Small intestine (tissue), 7 donors: Measurements from ENCODE around the gene SERPINA12. TPM values are rescaled to one million over a fixed set of nuclear protein-coding genes. Genes with fewer than 3 reads are reported as not detected.

Source experiments
- DNase-seq, 2 donors: peaks; one replicate each; pipeline versions ENCODE4 v3.0.0 to v3.0.0-alpha.2; 2013
- FAIRE-seq: peaks from 2 replicates; lab custom pipeline; 2012; peaks lifted over from hg19 to GRCh38; lab: Jason Lieb, UNC
- H3K27ac ChIP-seq, 3 donors: one replicate each; pipeline ENCODE4 v1.5.1; 2013; ENCODE audit warnings: low read length in 2 of 3, mild to moderate bottlenecking in 2 of 3, control low read depth in 1 of 3, inconsistent platforms in 1 of 3, low read depth in 1 of 3, moderate library complexity in 1 of 3
- H3K27me3 ChIP-seq, 3 donors: one replicate each; pipeline ENCODE4 v1.6.1; 2013; ENCODE audit warnings: low read length in 3 of 3, inconsistent platforms in 1 of 3; ENCODE audit not compliant: control insufficient read depth in 3 of 3, insufficient read depth in 3 of 3
- H3K36me3 ChIP-seq, 3 donors: one replicate each; pipeline ENCODE4 v1.6.1; 2013; ENCODE audit warnings: low read length in 3 of 3, inconsistent platforms in 1 of 3, low read depth in 1 of 3, mild to moderate bottlenecking in 1 of 3, moderate library complexity in 1 of 3; ENCODE audit not compliant: control insufficient read depth in 3 of 3, insufficient read depth in 2 of 3
- H3K4me1 ChIP-seq, 3 donors: one replicate each; pipeline ENCODE4 v1.6.1; 2013; ENCODE audit warnings: low read length in 2 of 3, inconsistent platforms in 1 of 3, low read depth in 1 of 3, mild to moderate bottlenecking in 1 of 3, moderate library complexity in 1 of 3; ENCODE audit not compliant: control insufficient read depth in 3 of 3, insufficient read depth in 2 of 3
- H3K4me3 ChIP-seq, 3 donors: one replicate each; pipeline ENCODE4 v1.5.1; 2013; ENCODE audit warnings: low read length in 3 of 3, control low read depth in 1 of 3, inconsistent platforms in 1 of 3, low read depth in 1 of 3, mild to moderate bottlenecking in 1 of 3, moderate library complexity in 1 of 3
- H3K9me3 ChIP-seq, 2 donors: one replicate each; pipeline ENCODE4 v1.6.1; 2013; ENCODE audit warnings: low read depth in 1 of 2, low read length in 1 of 2; ENCODE audit not compliant: control insufficient read depth in 2 of 2, insufficient read depth in 1 of 2
- WGBS, 3 donors: extraction: QIAGEN DNeasy Blood & Tissue Kit; methylation state at CpG; one replicate each; pipeline ENCODE4 v1.1.7; 2013; 5-methylcytosine and 5-hydroxymethylcytosine counted together
- polyA plus RNA-seq, 4 donors: library from polyadenylated mRNA; stranded (reverse) in 3 of 4; unstranded in 1 of 4; fragments of 200-250 nt in 3 of 4; fragments of 120-200 nt in 1 of 4; gene quantifications; one replicate each; pipeline versions ENCODE4 v1.2.1 to v1.2.3, GENCODE V29; 2013
- donor health status: healthy with polysubstance abuse.
- donor health status: control.
- donor health status: control.
- donor health status: Bipolar disorder and iron deficiency.
- donor health status: healthy.

The SERPINA12 gene
- polyA plus RNA-seq, 4 donors, result 0.54 to 0.67 TPM; not detected in 2

DNA sequence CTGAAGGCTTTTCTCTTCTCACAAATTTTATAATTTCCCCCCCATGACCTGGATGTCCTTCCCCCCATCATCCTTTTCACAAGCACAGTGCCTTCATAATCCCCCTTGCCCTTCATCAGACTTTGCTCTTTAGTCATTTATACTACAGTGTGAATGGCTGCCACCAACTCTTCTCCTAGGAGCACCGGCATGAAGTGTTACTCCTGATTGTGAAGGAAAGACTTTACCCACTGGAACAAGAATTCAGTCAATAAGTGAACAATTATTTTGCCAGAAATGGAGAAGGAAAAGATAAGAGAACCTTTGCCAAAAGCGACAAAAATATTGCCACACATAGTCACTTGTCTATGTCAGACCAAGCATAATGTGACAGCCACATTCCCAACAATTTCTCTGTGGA lies 38.2 kb downstream of the SERPINA12 start:
- H3K36me3 ChIP-seq, result no peaks in the 10 kb centered on the region
- FAIRE-seq (no peak), DNase-seq (no peak)
- peaks cover 0 to 3% of the 10 kb centered on the region in 2 donors for H3K9me3 ChIP-seq
- H3K4me1 ChIP-seq, result no peaks in the 10 kb centered on the region
- no peak overlapping the region for H3K27ac ChIP-seq
- no peak overlapping the region for H3K4me3 ChIP-seq
- 85 to 94% (median 91%) methylated on average over 2 of the region's 2 CpGs for WGBS, 3 donors
- H3K27me3 ChIP-seq, result no peaks in the 10 kb centered on the region

DNA sequence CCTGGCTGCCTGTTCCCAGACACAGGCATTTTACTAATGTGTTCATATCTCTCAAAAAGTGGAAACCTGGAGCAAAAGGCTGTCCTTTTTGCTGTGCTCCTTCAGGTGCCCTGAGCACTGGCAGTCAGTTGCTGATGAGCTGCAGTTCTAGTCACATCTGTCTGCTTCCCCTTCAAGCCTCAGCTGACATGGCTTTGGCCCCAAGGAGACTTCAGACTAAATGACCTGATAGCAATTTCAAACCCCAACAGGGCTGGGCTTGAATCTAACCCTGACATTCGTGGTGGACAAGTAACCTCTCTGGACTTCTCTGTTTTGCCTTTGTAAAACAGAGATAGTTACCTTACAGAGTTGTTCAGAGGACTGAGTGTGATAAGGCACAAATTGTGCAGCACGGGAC lies 39.0 kb downstream of the SERPINA12 start:
- 28 to 60% (median 35%) methylated on average over 2 of the region's 2 CpGs for whole genome bisulfite sequencing, 3 donors
- Histone ChIP-seq H3K9me3 (peaks cover 0 to 10% of the 10 kb centered on the region in 2 donors), H3K4me1 (no peaks in the 10 kb centered on the region), H3K4me3 (no peak overlapping the region), H3K27ac (no peak overlapping the region), H3K36me3 (no peaks in the 10 kb centered on the region), H3K27me3 (no peaks in the 10 kb centered on the region)
- FAIRE-seq (no peak), DNase-seq (no peak)

DNA sequence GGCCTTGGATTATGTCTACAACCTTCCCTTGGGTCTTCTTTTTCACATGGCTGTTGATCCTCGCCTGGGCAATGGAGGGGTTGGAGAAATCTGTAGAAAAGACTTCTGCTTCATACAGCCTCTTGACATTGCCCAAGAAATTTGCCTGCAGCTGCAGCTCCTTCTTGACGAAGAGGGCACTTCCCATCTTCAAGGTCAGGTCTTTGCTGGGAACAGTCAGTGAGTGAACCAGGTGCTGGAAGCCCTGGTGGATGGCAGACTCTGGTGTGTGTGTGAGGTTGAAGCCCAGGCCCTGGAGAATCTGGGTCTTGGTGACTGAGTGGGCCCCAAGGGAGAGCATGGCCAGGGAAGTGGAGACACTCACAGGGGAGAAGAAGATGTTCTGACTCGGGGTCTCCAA lies 40.0 kb downstream of the SERPINA12 start:
- WGBS, 3 donors, result 69 to 70% (median 70%) methylated on average over 3 of the region's 3 CpGs
- no peaks in the 10 kb centered on the region for H3K36me3 ChIP-seq
- DNase-seq (no peak), FAIRE-seq (no peak)
- H3K27ac ChIP-seq, result no peak overlapping the region
- H3K4me1 ChIP-seq, result no peaks in the 10 kb centered on the region
- H3K27me3 ChIP-seq, result no peaks in the 10 kb centered on the region
- H3K4me3 ChIP-seq, result no peak overlapping the region
- H3K9me3 ChIP-seq, result peaks cover 0 to 20% of the 10 kb centered on the region in 2 donors

DNA sequence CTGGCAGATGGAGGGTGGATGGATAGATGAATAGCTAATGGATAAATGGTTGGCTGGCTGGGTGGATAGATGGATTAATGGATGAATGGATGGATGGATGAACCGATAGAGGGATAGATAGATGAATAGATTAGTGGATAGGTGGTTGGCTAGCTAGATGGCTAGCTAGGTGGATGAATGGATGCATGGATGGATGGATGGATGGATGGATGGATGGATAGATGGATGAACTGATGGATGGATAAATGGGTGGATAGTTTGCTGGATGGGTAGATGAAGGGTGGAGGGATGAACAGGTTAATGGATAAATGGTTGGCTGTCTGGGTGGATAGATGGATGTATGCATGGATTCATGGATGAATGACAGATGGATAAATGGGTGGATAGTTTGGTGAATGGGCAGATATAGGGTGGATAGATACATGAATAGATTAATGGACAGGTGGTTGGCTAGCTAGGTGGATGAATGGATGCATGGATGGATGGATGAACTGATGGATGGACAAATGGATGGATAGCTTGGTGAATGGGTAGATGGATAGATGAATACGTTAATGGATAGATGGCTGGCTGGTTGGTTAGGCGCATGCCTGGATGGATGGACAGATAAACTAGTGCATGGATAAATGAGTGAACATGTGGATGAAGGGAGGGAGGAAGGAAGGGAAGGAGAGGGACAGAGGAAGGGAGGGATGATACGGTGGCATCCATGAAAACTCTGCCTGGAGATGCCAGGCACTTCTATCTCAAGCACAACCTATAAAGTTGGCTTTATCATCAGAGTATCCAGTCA lies 41.3 kb downstream of the SERPINA12 start:
- FAIRE-seq (no peak), DNase-seq (no peak)
- Histone ChIP-seq H3K9me3 (peaks cover 0 to 21% of the 10 kb centered on the region in 2 donors), H3K27ac (no peak overlapping the region), H3K27me3 (no peaks in the 10 kb centered on the region), H3K4me1 (no peaks in the 10 kb centered on the region), H3K36me3 (no peaks in the 10 kb centered on the region), H3K4me3 (no peak overlapping the region)
- 84 to 89% (median 87%) methylated on average over 4 of the region's 4 CpGs for WGBS, 3 donors

DNA sequence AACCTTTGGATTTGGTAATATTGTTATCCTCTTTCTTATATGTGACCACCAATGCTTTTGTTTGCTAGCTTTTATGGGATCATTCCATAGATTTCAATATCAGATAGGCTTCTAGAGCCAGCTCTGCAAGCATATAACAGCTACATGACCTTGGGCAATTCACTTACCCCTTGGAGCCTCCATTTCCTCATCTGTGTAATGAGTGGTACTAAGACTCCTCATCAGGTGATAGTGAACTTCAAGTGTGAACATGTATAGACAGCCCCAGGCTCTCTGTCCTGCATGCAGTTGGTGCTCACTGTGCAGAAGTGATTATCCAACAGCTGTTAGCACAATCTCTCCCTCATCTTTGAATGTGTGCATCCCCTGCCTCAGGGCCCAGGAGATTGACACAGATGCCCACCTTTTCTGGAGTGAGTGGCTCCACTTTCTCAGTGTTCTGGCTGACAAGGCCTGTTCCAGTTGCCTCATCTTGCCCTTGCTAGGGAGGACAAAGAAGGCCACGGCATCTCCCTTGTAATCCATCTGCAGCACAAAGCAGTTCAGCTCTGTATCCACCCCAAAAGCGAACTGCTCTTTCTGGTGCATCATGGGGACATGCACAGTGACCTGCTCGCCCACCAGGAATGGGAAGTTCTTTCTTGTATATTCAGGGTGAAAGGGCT lies 42.4 kb downstream of the SERPINA12 start:
- Histone ChIP-seq H3K27ac (no peak overlapping the region), H3K27me3 (no peaks in the 10 kb centered on the region), H3K36me3 (no peaks in the 10 kb centered on the region), H3K4me1 (no peaks in the 10 kb centered on the region), H3K4me3 (no peak overlapping the region), H3K9me3 (peaks cover 0 to 21% of the 10 kb centered on the region in 2 donors)
- no peak for FAIRE-seq
- no peak for DNase-seq
- 60 to 70% (median 64%) methylated on average over 3 of the region's 3 CpGs for WGBS, 3 donors

DNA sequence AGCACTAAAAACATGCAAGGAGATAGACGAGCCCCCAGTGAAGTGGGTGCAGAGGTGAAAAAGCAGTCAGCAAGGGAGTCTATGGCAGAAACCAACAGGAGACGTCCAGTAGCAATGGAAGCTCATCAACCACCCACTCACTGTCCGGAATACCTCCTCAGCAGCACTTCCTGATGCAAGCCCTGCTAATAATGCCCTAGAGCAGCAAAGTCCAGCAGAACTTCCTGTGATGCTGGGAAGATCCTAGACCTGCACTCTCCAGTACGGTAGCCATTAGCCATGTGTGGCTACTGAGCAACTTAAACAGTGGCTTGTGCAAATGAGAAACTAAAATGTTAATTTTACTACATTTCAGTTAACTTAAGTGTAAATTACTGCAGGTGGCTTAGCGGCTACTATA lies 44.2 kb downstream of the SERPINA12 start:
- no peaks in the 10 kb centered on the region for H3K27me3 ChIP-seq
- no peaks in the 10 kb centered on the region for H3K4me1 ChIP-seq
- peaks cover 0 to 21% of the 10 kb centered on the region in 2 donors for H3K9me3 ChIP-seq
- H3K36me3 ChIP-seq, result no peaks in the 10 kb centered on the region
- whole genome bisulfite sequencing, 3 donors, result 81 to 85% (median 84%) methylated on average over 5 of the region's 5 CpGs
- no peak for FAIRE-seq
- no peak overlapping the region for H3K27ac ChIP-seq
- DNase-seq, result no peak
- H3K4me3 ChIP-seq, result no peak overlapping the region

DNA sequence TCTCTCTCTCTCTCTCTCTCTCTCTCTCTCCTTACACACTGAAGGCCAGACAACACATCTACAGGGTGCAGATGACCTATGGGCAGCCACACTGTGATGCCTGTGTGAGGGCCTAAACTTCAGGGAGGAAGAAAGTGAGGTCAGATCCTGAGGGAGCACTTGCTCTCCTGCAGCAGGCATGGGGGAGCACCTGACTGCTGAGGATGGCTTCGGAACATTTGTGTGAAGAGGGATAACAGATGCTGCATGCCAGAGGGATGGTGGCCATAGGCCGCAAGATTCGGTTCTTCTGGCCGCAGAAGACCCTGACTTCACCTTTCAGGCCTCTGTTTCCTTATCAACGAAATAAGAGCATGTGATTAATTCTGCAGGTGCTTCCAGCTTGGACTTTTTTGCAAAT lies 45.0 kb downstream of the SERPINA12 start:
- H3K4me3 ChIP-seq, result no peak overlapping the region
- H3K4me1 ChIP-seq, result no peaks in the 10 kb centered on the region
- no peak overlapping the region for H3K27ac ChIP-seq
- FAIRE-seq (no peak), DNase-seq (no peak)
- no peaks in the 10 kb centered on the region for H3K36me3 ChIP-seq
- H3K27me3 ChIP-seq, result no peaks in the 10 kb centered on the region
- H3K9me3 ChIP-seq, result peaks cover 0 to 21% of the 10 kb centered on the region in 2 donors
- WGBS, 3 donors, result 79 to 93% (median 84%) methylated on average over 5 of the region's 5 CpGs

DNA sequence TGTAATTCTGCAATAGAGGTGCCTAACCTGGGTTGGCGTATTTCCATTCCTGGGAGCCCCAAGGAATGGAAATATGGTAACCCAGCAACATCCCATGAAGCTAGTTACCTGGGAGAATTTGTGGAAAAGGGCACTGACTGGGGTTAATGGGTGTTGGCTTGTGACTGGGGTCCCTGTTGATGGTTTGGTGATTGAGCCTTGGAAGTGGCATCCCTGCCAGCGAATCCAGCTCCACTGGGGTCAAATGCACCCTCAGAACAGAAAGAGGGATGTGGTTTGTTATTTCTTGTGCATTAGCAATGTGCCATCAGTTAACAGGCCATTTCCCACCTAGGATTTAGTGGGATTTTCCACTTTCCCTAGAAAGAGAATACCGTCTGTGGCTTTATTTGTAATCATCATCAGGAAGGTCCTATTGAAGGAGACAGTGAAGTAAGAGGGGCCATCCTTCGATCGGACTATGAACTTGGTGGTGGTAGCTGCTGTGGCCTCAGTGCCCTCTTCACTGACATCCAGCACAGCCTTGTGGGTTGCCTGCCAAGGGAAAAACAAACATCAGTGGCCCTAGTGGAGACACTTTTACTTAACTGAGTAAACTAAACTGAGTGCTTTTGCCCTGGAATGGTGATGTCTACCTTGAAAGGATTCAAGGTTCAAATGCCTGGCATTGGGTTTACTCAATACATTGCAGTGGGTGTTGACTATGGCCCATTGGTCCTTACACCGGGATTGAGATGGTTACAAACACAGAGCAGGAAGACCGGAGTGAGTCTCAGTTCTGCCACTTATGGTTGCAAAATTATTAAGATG lies 46.3 kb downstream of the SERPINA12 start:
- Histone ChIP-seq H3K36me3 (no peaks in the 10 kb centered on the region), H3K27ac (no peak overlapping the region), H3K4me1 (no peaks in the 10 kb centered on the region), H3K4me3 (no peak overlapping the region), H3K9me3 (peaks cover 0 to 31% of the 10 kb centered on the region in 2 donors), H3K27me3 (no peaks in the 10 kb centered on the region)
- WGBS, 3 donors, result 83 to 89% (median 86%) methylated on average over 7 of the region's 7 CpGs
- no peak for DNase-seq
- FAIRE-seq, result no peak
